ENCODE results near the gene ST6GALNAC3.

Gene ST6GALNAC3

GRCh38 chr1:76256289-76257223, 182.0 kb downstream of the ST6GALNAC3 start:
- no peak for DNase-seq

- peak; percentile 46 for DNase-seq
Observed at GRCh38 chr1:76257823-76258222, 183.3 kb downstream of the ST6GALNAC3 start.

- DNase-seq: no peak
Observed at GRCh38 chr1:76259270-76259669, 184.7 kb downstream of the ST6GALNAC3 start.

- no peak for DNase-seq
Observed at GRCh38 chr1:76260279-76260678, 185.7 kb downstream of the ST6GALNAC3 start.

- no peak for DNase-seq
Observed at GRCh38 chr1:76262601-76263000, 188.1 kb downstream of the ST6GALNAC3 start.

GRCh38 chr1:76264642-76265041, 190.1 kb downstream of the ST6GALNAC3 start:
- no peak for DNase-seq

GRCh38 chr1:76266762-76267161, 192.2 kb downstream of the ST6GALNAC3 start:
- DNase-seq: no peak

- DNase-seq: no peak
Observed at GRCh38 chr1:76267631-76268030, 193.1 kb downstream of the ST6GALNAC3 start.

- no peak for DNase-seq
Observed at GRCh38 chr1:76268341-76268740, 193.8 kb downstream of the ST6GALNAC3 start.

- peak; percentile 35 for DNase-seq
Observed at GRCh38 chr1:76269155-76269554, 194.6 kb downstream of the ST6GALNAC3 start.

GRCh38 chr1:76274302-76274701, 199.8 kb downstream of the ST6GALNAC3 start:
- DNase-seq: no peak

- no peak for DNase-seq
Observed at GRCh38 chr1:76274718-76275117, 200.2 kb downstream of the ST6GALNAC3 start.

GRCh38 chr1:76278711-76279100, 204.2 kb downstream of the ST6GALNAC3 start:
- DNase-seq: no peak

- no peak for DNase-seq
Observed at GRCh38 chr1:76279101-76279748, 204.7 kb downstream of the ST6GALNAC3 start.

GRCh38 chr1:76281306-76281705, 206.8 kb downstream of the ST6GALNAC3 start:
- no peak for DNase-seq

GRCh38 chr1:76284842-76285241, 210.3 kb downstream of the ST6GALNAC3 start:
- no peak for DNase-seq

- no peak for DNase-seq
Observed at GRCh38 chr1:76285578-76286135, 211.1 kb downstream of the ST6GALNAC3 start.

- DNase-seq: no peak
Observed at GRCh38 chr1:76287917-76288316, 213.4 kb downstream of the ST6GALNAC3 start.

GRCh38 chr1:76288758-76289483, 214.4 kb downstream of the ST6GALNAC3 start:
- DNase-seq: no peak

- peak; percentile 63 for DNase-seq
Observed at GRCh38 chr1:76289692-76290091, 215.1 kb downstream of the ST6GALNAC3 start.

- DNase-seq: no peak
Observed at GRCh38 chr1:76290271-76290670, 215.7 kb downstream of the ST6GALNAC3 start.

GRCh38 chr1:76291191-76291590, 216.6 kb downstream of the ST6GALNAC3 start:
- DNase-seq: no peak

GRCh38 chr1:76291737-76292136, 217.2 kb downstream of the ST6GALNAC3 start:
- no peak for DNase-seq
